C4-2B (cell line): Measurements from ENCODE around the gene MSMB.

Experiments
- ZFX ChIP-seq: fragments of 450-650 bp; IDR thresholded peaks from 2 replicates; pipeline ENCODE4 v1.6.1; 2017
- TF ChIP-seq, protein P1 (sequence below): fragments of 450-650 bp; conservative IDR thresholded peaks from 2 replicates; pipeline ENCODE4 v1.5.1; 2017; ENCODE audit warnings: mild to moderate bottlenecking

DNA sequence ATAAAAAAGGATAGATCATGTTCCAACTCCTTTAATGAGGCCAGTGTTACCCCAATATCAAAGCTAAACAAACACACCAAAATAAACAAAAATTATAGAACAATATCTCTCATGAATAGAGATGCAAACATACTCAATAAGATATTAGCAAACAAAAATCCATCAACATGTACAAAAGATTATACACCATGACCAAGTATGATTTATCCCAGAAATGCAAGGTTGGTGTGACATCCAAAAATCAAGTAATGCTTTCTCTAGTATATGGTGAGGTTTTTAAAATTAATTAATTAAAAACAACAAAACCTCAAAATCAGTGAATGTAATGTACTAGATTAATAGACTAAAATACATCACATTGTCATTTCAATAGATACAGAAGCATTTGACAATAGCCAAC is 11.0 kb upstream of the MSMB start:
- TF ChIP-seq, protein P1, sequence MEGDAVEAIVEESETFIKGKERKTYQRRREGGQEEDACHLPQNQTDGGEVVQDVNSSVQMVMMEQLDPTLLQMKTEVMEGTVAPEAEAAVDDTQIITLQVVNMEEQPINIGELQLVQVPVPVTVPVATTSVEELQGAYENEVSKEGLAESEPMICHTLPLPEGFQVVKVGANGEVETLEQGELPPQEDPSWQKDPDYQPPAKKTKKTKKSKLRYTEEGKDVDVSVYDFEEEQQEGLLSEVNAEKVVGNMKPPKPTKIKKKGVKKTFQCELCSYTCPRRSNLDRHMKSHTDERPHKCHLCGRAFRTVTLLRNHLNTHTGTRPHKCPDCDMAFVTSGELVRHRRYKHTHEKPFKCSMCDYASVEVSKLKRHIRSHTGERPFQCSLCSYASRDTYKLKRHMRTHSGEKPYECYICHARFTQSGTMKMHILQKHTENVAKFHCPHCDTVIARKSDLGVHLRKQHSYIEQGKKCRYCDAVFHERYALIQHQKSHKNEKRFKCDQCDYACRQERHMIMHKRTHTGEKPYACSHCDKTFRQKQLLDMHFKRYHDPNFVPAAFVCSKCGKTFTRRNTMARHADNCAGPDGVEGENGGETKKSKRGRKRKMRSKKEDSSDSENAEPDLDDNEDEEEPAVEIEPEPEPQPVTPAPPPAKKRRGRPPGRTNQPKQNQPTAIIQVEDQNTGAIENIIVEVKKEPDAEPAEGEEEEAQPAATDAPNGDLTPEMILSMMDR = no peak
- TF ChIP-seq ZFX = no peak
